GM19025 (cell line): ENCODE results near the gene SZT2.
"Not testable (repeated sequence)": the region's sequence is repeated elsewhere in the genome, so short reads cannot be mapped to it uniquely, and the experiment has no call there.

Source experiments
- ATAC-seq: cut with Tn5 transposase; IDR thresholded peaks from one replicate; pipeline ENCODE4 v1.9.1; 2021; ENCODE audit warnings: mild to moderate bottlenecking, low read depth, moderate library complexity; ENCODE audit not compliant: unreplicated experiment

The SZT2 gene

GRCh38 chr1:43451701-43452532, 62.2 kb downstream of the SZT2 start:
- no peak for ATAC-seq

- ATAC-seq, result no peak
These were observed 63.2 kb downstream of the SZT2 start for GRCh38 chr1:43452789-43453441.

GRCh38 chr1:43453442-43454269, 64.0 kb downstream of the SZT2 start, which contains the start of gene HYI:
Gene HYI (minus strand): TSS chr1:43453931. CDS start chr1:43453793, 138 bp downstream.
- ATAC-seq, result no peak

- ATAC-seq, result peak; percentile 81
These were observed 64.7 kb downstream of the SZT2 start for GRCh38 chr1:43454270-43455011.

GRCh38 chr1:43455213-43455889, 65.7 kb downstream of the SZT2 start:
- no peak for ATAC-seq

GRCh38 chr1:43458379-43458778, 68.7 kb downstream of the SZT2 start:
- ATAC-seq, result not testable (repeated sequence)

GRCh38 chr1:43460988-43461693, 71.4 kb downstream of the SZT2 start:
- no peak for ATAC-seq

GRCh38 chr1:43463479-43463878, 73.8 kb downstream of the SZT2 start:
- no peak for ATAC-seq

- no peak for ATAC-seq
These were observed 75.2 kb downstream of the SZT2 start for GRCh38 chr1:43464681-43465504.

GRCh38 chr1:43465505-43466067, 75.9 kb downstream of the SZT2 start:
- ATAC-seq, result no peak

- ATAC-seq, result no peak
These were observed 76.7 kb downstream of the SZT2 start for GRCh38 chr1:43466403-43466802.

- no peak for ATAC-seq
These were observed 78.7 kb downstream of the SZT2 start for GRCh38 chr1:43468414-43468813.

- ATAC-seq, result no peak
These were observed 80.2 kb downstream of the SZT2 start for GRCh38 chr1:43469932-43470331.

- no peak for ATAC-seq
These were observed 82.4 kb downstream of the SZT2 start for GRCh38 chr1:43472087-43472462.

GRCh38 chr1:43472463-43473151, 82.9 kb downstream of the SZT2 start:
- ATAC-seq, result not testable (repeated sequence)

- no peak for ATAC-seq
These were observed 83.8 kb downstream of the SZT2 start for GRCh38 chr1:43473463-43473862.

GRCh38 chr1:43475611-43476401, 86.1 kb downstream of the SZT2 start:
- ATAC-seq, result not testable (repeated sequence)
